ENCODE measurements around the gene CEL.

Gene CEL

GRCh38 chr9:133099726-133100505 lies 38.1 kb downstream of the CEL start:
- TF ChIP-seq CTCF (IDR thresholded peaks at IDR 0.05; ENCODE audit: insufficient read depth, low read length, poor library complexity, severe bottlenecking): no peak
- H3K4me3 ChIP-seq (replicated peaks; ENCODE audit: low read depth, low read length): no peak overlapping the region
- DNase-seq (ENCODE audit: extremely low read depth, insufficient read length): no peak
- H3K27me3 ChIP-seq (replicated peaks; ENCODE audit: control insufficient read depth, insufficient read depth, low read length): no peaks in the 10 kb centered on the region
- H3K36me3 ChIP-seq (ENCODE audit: control insufficient read depth, insufficient read depth, low read length): peaks cover 45% of the 10 kb centered on the region

- Histone ChIP-seq H3K36me3 (ENCODE audit: control insufficient read depth, insufficient read depth, low read length) (peaks cover 48% of the 10 kb centered on the region), H3K27me3 (replicated peaks; ENCODE audit: control insufficient read depth, insufficient read depth, low read length) (no peaks in the 10 kb centered on the region), H3K4me3 (replicated peaks; ENCODE audit: low read depth, low read length) (no peak overlapping the region)
- no peak for TF ChIP-seq CTCF (IDR thresholded peaks at IDR 0.05; ENCODE audit: insufficient read depth, low read length, poor library complexity, severe bottlenecking)
- DNase-seq (ENCODE audit: extremely low read depth, insufficient read length): no peak
These were observed 39.0 kb downstream of the CEL start for GRCh38 chr9:133100506-133101355.

GRCh38 chr9:133101356-133102189 lies 39.8 kb downstream of the CEL start:
- Histone ChIP-seq H3K27me3 (replicated peaks; ENCODE audit: control insufficient read depth, insufficient read depth, low read length) (no peaks in the 10 kb centered on the region), H3K36me3 (ENCODE audit: control insufficient read depth, insufficient read depth, low read length) (peaks cover 52% of the 10 kb centered on the region), H3K4me3 (replicated peaks; ENCODE audit: low read depth, low read length) (no peak overlapping the region)
- TF ChIP-seq CTCF (IDR thresholded peaks at IDR 0.05; ENCODE audit: insufficient read depth, low read length, poor library complexity, severe bottlenecking): no peak
- no peak for DNase-seq (ENCODE audit: extremely low read depth, insufficient read length)

GRCh38 chr9:133102190-133103021 lies 40.6 kb downstream of the CEL start:
- peaks cover 59% of the 10 kb centered on the region for H3K36me3 ChIP-seq (ENCODE audit: control insufficient read depth, insufficient read depth, low read length)
- no peak overlapping the region for H3K4me3 ChIP-seq (replicated peaks; ENCODE audit: low read depth, low read length)
- no peaks in the 10 kb centered on the region for H3K27me3 ChIP-seq (replicated peaks; ENCODE audit: control insufficient read depth, insufficient read depth, low read length)
- no peak for DNase-seq (ENCODE audit: extremely low read depth, insufficient read length)
- TF ChIP-seq CTCF (IDR thresholded peaks at IDR 0.05; ENCODE audit: insufficient read depth, low read length, poor library complexity, severe bottlenecking): no peak

All from GM06990 (cell line).